KMS-11 (cell line): Measurements from ENCODE around the gene ZNF543.

Experiments used
- H2AFZ ChIP-seq: fragments of 200-600 bp; sonication (generic); 2 replicates; pipeline ENCODE4 v1.6.1; 2016; ENCODE audit warnings: antibody characterized with exemption, mixed run types, low read depth
- H3K27ac ChIP-seq: fragments of 200-600 bp; sonication (generic); 2 replicates; pipeline ENCODE4 v1.6.1; 2016; ENCODE audit warnings: mild to moderate bottlenecking, mixed run types
- H3K27me3 ChIP-seq: fragments of 200-600 bp; sonication (generic); 2 replicates; pipeline ENCODE4 v1.6.1; 2017; ENCODE audit warnings: mild to moderate bottlenecking, low read depth, mixed run types, moderate library complexity; ENCODE audit not compliant: insufficient read depth
- H3K36me3 ChIP-seq: fragments of 200-600 bp; sonication (generic); 2 replicates; pipeline ENCODE4 v1.6.1; 2017; ENCODE audit warnings: mild to moderate bottlenecking, mixed run types; ENCODE audit not compliant: insufficient read depth
- H3K4me1 ChIP-seq: fragments of 200-600 bp; sonication (generic); 2 replicates; pipeline ENCODE4 v1.6.1; 2016; ENCODE audit warnings: mild to moderate bottlenecking, low read depth, mixed run types; ENCODE audit not compliant: poor library complexity, severe bottlenecking
- H3K4me2 ChIP-seq: fragments of 200-600 bp; sonication (generic); 2 replicates; pipeline ENCODE4 v1.7.0; 2016; ENCODE audit warnings: mild to moderate bottlenecking, mixed run types
- H3K4me3 ChIP-seq: fragments of 200-600 bp; sonication (generic); IDR thresholded peaks from 2 replicates; pipeline ENCODE4 v1.6.1; 2017; ENCODE audit warnings: low read depth, low read length, mixed read lengths; ENCODE audit not compliant: insufficient read depth
- H3K79me2 ChIP-seq: fragments of 200-600 bp; sonication (generic); 2 replicates; pipeline ENCODE4 v1.6.1; 2016; ENCODE audit warnings: low read depth, mixed run types; ENCODE audit not compliant: insufficient read depth
- H3K9ac ChIP-seq: fragments of 200-600 bp; sonication (generic); 2 replicates; pipeline ENCODE4 v1.6.1; 2016; ENCODE audit warnings: mild to moderate bottlenecking, mixed run types
- H4K20me1 ChIP-seq: fragments of 200-600 bp; sonication (generic); 2 replicates; pipeline ENCODE4 v1.6.1; 2016; ENCODE audit warnings: mild to moderate bottlenecking, mixed run types; ENCODE audit not compliant: insufficient read depth
- CTCF ChIP-seq: fragments of 200-600 bp; sonication (generic); conservative IDR thresholded peaks from 2 replicates; pipeline ENCODE4 v1.6.1; 2017; ENCODE audit warnings: low read depth, mild to moderate bottlenecking, antibody characterized with exemption, low read length, moderate library complexity, mixed read lengths

ZNF543 gene

GRCh38 chr19:57279418-57280164, 40.7 kb upstream of the ZNF543 start:
- Histone ChIP-seq H3K4me2 (peak overlapping the region; percentile 66), H3K9ac (peak overlapping the region; percentile 98), H3K4me3 (no peak overlapping the region), H3K36me3 (no peaks in the 10 kb centered on the region; the same call in 1 of the 2 replicates), H4K20me1 (no peaks in the 10 kb centered on the region), H3K27ac (peak overlapping the region; percentile 92), H3K79me2 (peaks cover 39% of the 10 kb centered on the region), H3K27me3 (no peaks in the 10 kb centered on the region), H3K4me1 (peaks cover 18% of the 10 kb centered on the region), H2AFZ (peak overlapping the region; percentile 93)
- 0 out of 2 replicates have a peak, but pooled peaks have one; percentile 22 for TF ChIP-seq CTCF

GRCh38 chr19:57280165-57280961, 39.9 kb upstream of the ZNF543 start, which contains the start of gene ZNF460:
TSS of gene ZNF460 (plus strand) at chr19:57280485. CDS start at chr19:57280807, 322 bp downstream.
- Histone ChIP-seq H3K27me3 (no peaks in the 10 kb centered on the region), H3K4me1 (peaks cover 18% of the 10 kb centered on the region), H3K36me3 (peaks cover 6% of the 10 kb centered on the region; the same call in 1 of the 2 replicates), H3K79me2 (peaks cover 46% of the 10 kb centered on the region), H3K9ac (peak within 1 kb of the TSS; percentile 98), H2AFZ (peak within 1 kb of the TSS; percentile 93), H3K27ac (peak within 1 kb of the TSS; percentile 92), H4K20me1 (no peaks in the 10 kb centered on the region), H3K4me3 (no peak within 1 kb of the TSS), H3K4me2 (peak within 1 kb of the TSS; percentile 83)
- TF ChIP-seq CTCF = 0 out of 2 replicates have a peak, but pooled peaks have one; percentile 3

- H3K36me3 ChIP-seq = peaks cover 13% of the 10 kb centered on the region; the same call in 1 of the 2 replicates
- TF ChIP-seq CTCF = no peak
- no peaks in the 10 kb centered on the region for H4K20me1 ChIP-seq
- peak overlapping the region; percentile 98 for H3K9ac ChIP-seq
- no peak overlapping the region for H3K4me3 ChIP-seq
- H3K79me2 ChIP-seq = peaks cover 53% of the 10 kb centered on the region
- H3K27ac ChIP-seq = peak overlapping the region; percentile 92
- no peaks in the 10 kb centered on the region for H3K27me3 ChIP-seq
- peaks cover 18% of the 10 kb centered on the region for H3K4me1 ChIP-seq
- H2AFZ ChIP-seq = peak overlapping the region; percentile 93
- peak overlapping the region; percentile 83 for H3K4me2 ChIP-seq
These were observed 39.3 kb upstream of the ZNF543 start for GRCh38 chr19:57280962-57281400.

- H3K27ac ChIP-seq = no peak overlapping the region
- H3K9ac ChIP-seq = no peak overlapping the region
- no peak overlapping the region for H3K4me3 ChIP-seq
- H3K27me3 ChIP-seq = no peaks in the 10 kb centered on the region
- peaks cover 59% of the 10 kb centered on the region for H3K79me2 ChIP-seq
- TF ChIP-seq CTCF = no peak
- peak overlapping the region; percentile 83; the same call in 1 of the 2 replicates for H3K4me2 ChIP-seq
- peaks cover 20% of the 10 kb centered on the region; the same call in 1 of the 2 replicates for H3K36me3 ChIP-seq
- no peaks in the 10 kb centered on the region for H4K20me1 ChIP-seq
- peaks cover 18% of the 10 kb centered on the region for H3K4me1 ChIP-seq
- no peak overlapping the region for H2AFZ ChIP-seq
These were observed 38.1 kb upstream of the ZNF543 start for GRCh38 chr19:57282011-57282643.
